Calu3 (cell line): Measurements from ENCODE around the gene DDX49. TPM values are rescaled to one million over a fixed set of nuclear protein-coding genes. Genes with fewer than 3 reads are reported as not detected.
A peak's percentile ranks its signal among the peaks of the same experiment; 100 is the strongest.
"Not testable (repeated sequence)": the region's sequence is repeated elsewhere in the genome, so short reads cannot be mapped to it uniquely, and the experiment has no call there.

Experiments used
- BruUV-seq: library from RNA; stranded (reverse); fragments of 400-500 nt; replicated peaks from 2 replicates; lab custom pipeline; 2021; lab: Mats Ljungman, UMichigan
- CTCF ChIA-PET: fragments of 300-600 bp; sonication (Branson Sonifier 250); formaldehyde crosslinking; loops from one replicate; lab custom pipeline; 2022; ENCODE audit warnings: antibody characterized with exemption; lab: Charles Lee
- DNase-seq: peaks from one replicate; pipeline ENCODE4 v3.0.0; 2022
- H3K27ac Mint-ChIP-seq: one replicate; pipeline ENCODE4 v1.8.0; 2022; ENCODE audit warnings: mixed read lengths; ENCODE audit not compliant: unreplicated experiment
- H3K27me3 Mint-ChIP-seq: one replicate; pipeline ENCODE4 v1.8.0; 2022; ENCODE audit warnings: mixed read lengths; ENCODE audit not compliant: unreplicated experiment
- H3K36me3 Mint-ChIP-seq: one replicate; pipeline ENCODE4 v1.8.0; 2022; ENCODE audit warnings: mild to moderate bottlenecking, moderate library complexity, mixed read lengths; ENCODE audit not compliant: insufficient read depth, unreplicated experiment
- H3K4me1 Mint-ChIP-seq: one replicate; pipeline ENCODE4 v1.8.0; 2022; ENCODE audit warnings: mild to moderate bottlenecking, low read depth, mixed read lengths; ENCODE audit not compliant: unreplicated experiment
- H3K4me3 Mint-ChIP-seq: one replicate; pipeline ENCODE4 v1.8.0; 2022; ENCODE audit warnings: mild to moderate bottlenecking, low read depth, moderate library complexity, mixed read lengths; ENCODE audit not compliant: unreplicated experiment
- H3K9me3 Mint-ChIP-seq: one replicate; pipeline ENCODE4 v1.8.0; 2022; ENCODE audit warnings: low read depth, mixed read lengths; ENCODE audit not compliant: unreplicated experiment
- CTCF ChIP-seq: fragments of 200-600 bp; IDR thresholded peaks from one replicate; pipeline ENCODE4 v1.8.0; 2022; ENCODE audit warnings: antibody characterized with exemption; ENCODE audit not compliant: unreplicated experiment
- intact Hi-C: fragments of 100-400 bp; cut with micrococcal nuclease; formaldehyde crosslinking; loops from one replicate; pipeline ENCODE4 v1.10.0; 2022; ENCODE audit not compliant: unreplicated experiment
- total RNA-seq: library from RNA; stranded (reverse); gene quantifications from 2 replicates; pipeline ENCODE4 v1.2.3, GENCODE V29; 2022

DDX49 gene
- total RNA-seq, 1 experiment from 2014 or later = 34.4 TPM

- CTCF ChIA-PET = no interaction called here
- Mint-ChIP-seq H3K27me3 (no peaks in the 10 kb centered on the region), H3K4me1 (peaks cover 6% of the 10 kb centered on the region), H3K36me3 (peaks cover 32% of the 10 kb centered on the region), H3K4me3 (no peak overlapping the region), H3K9me3 (no peaks in the 10 kb centered on the region), H3K27ac (no peak overlapping the region)
- intact Hi-C loops = no loop called here
- no peak for DNase-seq
- BruUV-seq = no TSS peak
- TF ChIP-seq CTCF = no peak
Measured at GRCh38 chr19:18913466-18913865, 6.0 kb upstream of the DDX49 start.

GRCh38 chr19:18915639-18916038 lies 3.9 kb upstream of the DDX49 start:
- Mint-ChIP-seq H3K27me3 (no peaks in the 10 kb centered on the region), H3K36me3 (peaks cover 47% of the 10 kb centered on the region), H3K27ac (no peak overlapping the region), H3K9me3 (no peaks in the 10 kb centered on the region), H3K4me1 (peaks cover 6% of the 10 kb centered on the region), H3K4me3 (no peak overlapping the region)
- no peak for TF ChIP-seq CTCF
- intact Hi-C loops = no loop called here
- CTCF ChIA-PET = interaction anchor here (1.0 to 1.9 kb wide), 2 partner anchors 20 to 71 kb away, joined by 3 to 6 read pairs; no protein-coding TSS in a partner anchor
- no TSS peak for BruUV-seq
- peak; percentile 46 for DNase-seq

DNA sequence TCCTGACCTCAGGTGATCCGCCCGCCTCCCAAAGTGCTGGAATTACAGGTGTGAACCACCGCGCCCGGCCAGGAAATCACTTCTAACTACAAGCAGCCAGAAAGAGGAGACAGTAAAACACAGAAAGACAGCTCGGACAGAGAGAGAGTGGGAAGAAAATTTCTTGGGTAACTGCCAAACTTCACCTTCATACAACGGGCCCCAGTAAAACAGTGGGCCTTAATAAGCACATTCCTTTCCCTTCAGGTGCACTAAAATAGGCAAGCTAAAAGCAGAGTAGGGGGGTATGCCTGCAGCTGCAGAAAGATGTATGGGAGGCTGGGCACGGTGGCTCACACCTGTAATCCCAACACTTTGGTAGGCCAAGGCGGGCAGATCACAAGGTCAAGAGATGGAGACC lies 1.9 kb upstream of the DDX49 start:
- BruUV-seq, H3K9me3 Mint-ChIP-seq, H3K4me1 Mint-ChIP-seq, intact Hi-C loops, CTCF ChIA-PET, H3K27ac Mint-ChIP-seq, DNase-seq, H3K27me3 Mint-ChIP-seq: not testable (repeated sequence)
- H3K36me3 Mint-ChIP-seq = peaks cover 64% of the 10 kb centered on the region
- H3K4me3 Mint-ChIP-seq = peak overlapping the region; percentile 86

GRCh38 chr19:18919900-18920214 lies 342 bp downstream of the DDX49 start:
- TSS peak; percentile 89 for BruUV-seq
- Mint-ChIP-seq H3K4me1 (peaks cover 6% of the 10 kb centered on the region), H3K4me3 (peak overlapping the region; percentile 86), H3K27me3 (no peaks in the 10 kb centered on the region), H3K36me3 (peaks cover 80% of the 10 kb centered on the region), H3K9me3 (no peaks in the 10 kb centered on the region), H3K27ac (peak overlapping the region; percentile 85)
- intact Hi-C loops = no loop called here
- CTCF ChIA-PET = interaction anchor here (0.9 to 1.5 kb wide), 2 partner anchors 67 to 73 kb away, joined by 3 to 10 read pairs; no protein-coding TSS in a partner anchor
- no peak for TF ChIP-seq CTCF
- no peak for DNase-seq

DNA sequence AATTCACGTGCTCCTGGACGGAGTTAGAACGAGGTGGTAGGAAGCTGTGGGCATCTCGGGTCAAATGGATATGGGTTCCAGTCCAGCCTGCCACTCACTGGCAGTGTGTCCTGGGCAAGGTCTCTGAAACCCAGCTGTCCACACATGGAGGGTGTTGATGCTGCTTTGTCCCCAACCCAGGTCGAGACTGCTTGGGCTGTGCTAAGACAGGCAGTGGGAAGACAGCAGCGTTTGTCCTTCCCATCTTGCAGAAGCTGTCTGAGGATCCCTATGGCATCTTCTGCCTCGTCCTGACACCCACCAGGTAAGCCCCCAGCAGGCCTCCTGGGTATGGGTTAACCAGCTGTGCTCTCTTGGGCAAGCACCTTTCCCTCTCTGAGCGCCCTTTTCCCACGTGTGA lies 885 bp downstream of the DDX49 start:
- H3K27ac Mint-ChIP-seq = peak overlapping the region; percentile 85
- H3K36me3 Mint-ChIP-seq = peaks cover 83% of the 10 kb centered on the region
- peaks cover 6% of the 10 kb centered on the region for H3K4me1 Mint-ChIP-seq
- no peaks in the 10 kb centered on the region for H3K27me3 Mint-ChIP-seq
- intact Hi-C loops = no loop called here
- no peak for DNase-seq
- CTCF ChIA-PET = interaction anchor here (1.5 kb wide), 1 partner anchor 66 kb away, joined by 10 read pairs; no protein-coding TSS in a partner anchor
- no TSS peak for BruUV-seq
- TF ChIP-seq CTCF = no peak
- H3K9me3 Mint-ChIP-seq = no peaks in the 10 kb centered on the region
- peak overlapping the region; percentile 86 for H3K4me3 Mint-ChIP-seq
